GM12878 (cell line): Measurements from ENCODE around the gene DDX21.

Source experiments
- CTCF ChIP-seq, 3 experiments: IDR thresholded peaks in 2 of 3; conservative IDR thresholded peaks in 1 of 3; 2 replicates each; pipeline ENCODE4 v1.5.1; 2011; ENCODE audit warnings: low read depth in 3 of 3, low read length in 3 of 3, mild to moderate bottlenecking in 3 of 3, control low read depth in 2 of 3, moderate library complexity in 2 of 3, inconsistent platforms in 1 of 3, mixed read lengths in 1 of 3; ENCODE audit not compliant: control insufficient read depth in 2 of 3, insufficient read depth in 1 of 3; ENCODE audit errors: extremely low read depth in 1 of 3
- EP300 ChIP-seq, 2 experiments: fragments of 150-350 bp in 1 of 2; IDR thresholded peaks; 2 replicates each; pipeline ENCODE4 v1.6.1; 2011 to 2012; ENCODE audit warnings: low read depth in 2 of 2, low read length in 2 of 2, borderline replicate concordance in 1 of 2, improper control_type of control experiment in 1 of 2, inconsistent platforms in 1 of 2; ENCODE audit not compliant: control insufficient read depth in 1 of 2
- EZH2 ChIP-seq: IDR thresholded peaks from 2 replicates; pipeline ENCODE4 v1.6.1; 2012; ENCODE audit warnings: low read depth, mild to moderate bottlenecking, control low read depth, inconsistent platforms, low read length, borderline replicate concordance; ENCODE audit not compliant: control insufficient read depth
- GABPA ChIP-seq: IDR thresholded peaks from 2 replicates; pipeline ENCODE4 v1.6.1; 2014; ENCODE audit warnings: antibody characterized with exemption, low read depth, mild to moderate bottlenecking, inconsistent platforms
- POLR2A ChIP-seq: IDR thresholded peaks from 2 replicates; pipeline ENCODE4 v1.6.1; 2011; ENCODE audit warnings: low read depth, mild to moderate bottlenecking, low read length
- POLR2AphosphoS5 ChIP-seq: IDR thresholded peaks from 2 replicates; pipeline ENCODE4 v1.6.1; 2011; ENCODE audit warnings: mild to moderate bottlenecking, low read length, inconsistent platforms
- REST ChIP-seq: IDR thresholded peaks from 2 replicates; pipeline ENCODE4 v1.6.1; 2012; ENCODE audit warnings: mild to moderate bottlenecking, low read depth, low read length
- SP1 ChIP-seq: IDR thresholded peaks from one replicate; pipeline ENCODE4 v1.6.1; 2011; ENCODE audit warnings: low read depth, low read length
- ZNF274 ChIP-seq: IDR thresholded peaks from one replicate; pipeline ENCODE4 v1.8.0; 2011; ENCODE audit not compliant: insufficient read length, insufficient read depth

GRCh38 chr10:68992636-68993440 is 36.9 kb downstream of the DDX21 start:
- TF ChIP-seq REST (no peak), GABPA (no peak), SP1 (no peak), EZH2 (no peak), CTCF (IDR thresholded peaks at IDR 0.05 in 2 of 3, conservative IDR thresholded peaks at IDR 0.05 in 1 of 3; ENCODE audit: control insufficient read depth in 2 of 3, extremely low read depth in 1 of 3, insufficient read depth in 1 of 3, low read depth in 3 of 3, low read length in 3 of 3) (no peak), POLR2AphosphoS5 (no peak), EP300 (IDR thresholded peaks at IDR 0.05; ENCODE audit: borderline replicate concordance in 1 of 2, control insufficient read depth in 1 of 2, low read depth in 2 of 2, low read length in 2 of 2) (no peak), POLR2A (no peak), ZNF274 (no peak)
